PC-9 (cell line): ENCODE measurements around the gene TAS2R42. TPM values are rescaled to one million over a fixed set of nuclear protein-coding genes. Genes with fewer than 3 reads are reported as not detected.

ENCODE experiments used
- BruUV-seq: library from RNA; stranded (reverse); fragments of 400-500 nt; replicated peaks from 2 replicates; lab custom pipeline; 2021; lab: Mats Ljungman, UMichigan
- CTCF ChIA-PET: fragments of 300-600 bp; sonication (Branson Sonifier 250); formaldehyde crosslinking; loops from one replicate; lab custom pipeline; 2022; ENCODE audit warnings: antibody characterized with exemption; lab: Charles Lee
- POLR2A ChIA-PET: fragments of 300-600 bp; sonication (Branson Sonifier 250); formaldehyde crosslinking; loops from one replicate; lab custom pipeline; 2022; ENCODE audit warnings: antibody characterized with exemption; ENCODE audit not compliant: unreplicated experiment; lab: Charles Lee
- DNase-seq, 2 experiments: peaks; one replicate each; pipeline versions ENCODE4 v3.0.0 to v3.0.0-alpha.2; 2015 to 2022; ENCODE audit warnings: mixed read lengths in 1 of 2
- H2AFZ ChIP-seq: fragments of 200-600 bp; sonication (generic); 2 replicates; pipeline ENCODE4 v1.8.1; 2017; ENCODE audit warnings: antibody characterized with exemption
- H3F3A ChIP-seq: fragments of 200-600 bp; sonication (generic); 2 replicates; pipeline ENCODE4 v1.8.1; 2017; ENCODE audit warnings: antibody characterized with exemption, mild to moderate bottlenecking, low read depth; ENCODE audit not compliant: insufficient read depth
- H3K27ac ChIP-seq: fragments of 200-600 bp; sonication (generic); 2 replicates; pipeline ENCODE4 v1.6.1; 2016; ENCODE audit warnings: mixed run types
- H3K27me3 ChIP-seq: fragments of 200-600 bp; sonication (generic); 2 replicates; pipeline ENCODE4 v1.6.1; 2016; ENCODE audit warnings: low read depth, mixed run types; ENCODE audit not compliant: insufficient read depth
- H3K36me3 ChIP-seq: fragments of 200-600 bp; sonication (generic); 2 replicates; pipeline ENCODE4 v1.6.1; 2016; ENCODE audit warnings: low read depth, mixed run types
- H3K4me1 ChIP-seq: fragments of 200-600 bp; sonication (generic); replicated peaks from 2 replicates; pipeline ENCODE4 v1.6.1; 2016; ENCODE audit warnings: mixed run types; ENCODE audit not compliant: insufficient read depth
- H3K4me2 ChIP-seq: fragments of 200-600 bp; sonication (generic); 2 replicates; pipeline ENCODE4 v1.6.1; 2017; ENCODE audit warnings: mixed run types
- H3K4me3 ChIP-seq: fragments of 200-600 bp; sonication (generic); 2 replicates; pipeline ENCODE4 v1.6.1; 2016; ENCODE audit warnings: mixed run types
- H3K79me2 ChIP-seq: fragments of 200-600 bp; sonication (generic); 2 replicates; pipeline ENCODE4 v1.6.1; 2017; ENCODE audit warnings: low read depth, mixed run types
- H3K9me2 ChIP-seq: fragments of 200-600 bp; sonication (generic); 2 replicates; pipeline ENCODE4 v1.8.1; 2017; ENCODE audit warnings: mild to moderate bottlenecking; ENCODE audit not compliant: insufficient read depth
- H3K9me3 ChIP-seq: fragments of 200-600 bp; sonication (generic); 2 replicates; pipeline ENCODE4 v1.8.1; 2016; ENCODE audit warnings: low read depth; ENCODE audit not compliant: insufficient read depth
- H4K20me1 ChIP-seq: fragments of 200-600 bp; sonication (generic); 2 replicates; pipeline ENCODE4 v1.8.1; 2017; ENCODE audit not compliant: insufficient read depth
- EZH2 ChIP-seq: fragments of 200-600 bp; sonication (generic); IDR thresholded peaks from 2 replicates; pipeline ENCODE4 v1.8.0; 2017; ENCODE audit warnings: antibody characterized with exemption, low read depth
- intact Hi-C: fragments of 100-400 bp; cut with micrococcal nuclease; formaldehyde crosslinking; loops from one replicate; pipeline ENCODE4 v1.10.0; 2022; ENCODE audit not compliant: unreplicated experiment
- total RNA-seq: library from RNA; stranded (reverse); gene quantifications from 2 replicates; pipeline ENCODE4 v1.2.3, GENCODE V29; 2021
- TF ChIP-seq, protein P1 (sequence below): fragments of 200-600 bp; sonication (generic); conservative IDR thresholded peaks from 2 replicates; pipeline ENCODE4 v1.6.1; 2017; ENCODE audit warnings: mixed run types, antibody characterized with exemption, mild to moderate bottlenecking, moderate library complexity

TAS2R42 gene
- total RNA-seq, 1 experiment from 2014 or later: not detected

DNA sequence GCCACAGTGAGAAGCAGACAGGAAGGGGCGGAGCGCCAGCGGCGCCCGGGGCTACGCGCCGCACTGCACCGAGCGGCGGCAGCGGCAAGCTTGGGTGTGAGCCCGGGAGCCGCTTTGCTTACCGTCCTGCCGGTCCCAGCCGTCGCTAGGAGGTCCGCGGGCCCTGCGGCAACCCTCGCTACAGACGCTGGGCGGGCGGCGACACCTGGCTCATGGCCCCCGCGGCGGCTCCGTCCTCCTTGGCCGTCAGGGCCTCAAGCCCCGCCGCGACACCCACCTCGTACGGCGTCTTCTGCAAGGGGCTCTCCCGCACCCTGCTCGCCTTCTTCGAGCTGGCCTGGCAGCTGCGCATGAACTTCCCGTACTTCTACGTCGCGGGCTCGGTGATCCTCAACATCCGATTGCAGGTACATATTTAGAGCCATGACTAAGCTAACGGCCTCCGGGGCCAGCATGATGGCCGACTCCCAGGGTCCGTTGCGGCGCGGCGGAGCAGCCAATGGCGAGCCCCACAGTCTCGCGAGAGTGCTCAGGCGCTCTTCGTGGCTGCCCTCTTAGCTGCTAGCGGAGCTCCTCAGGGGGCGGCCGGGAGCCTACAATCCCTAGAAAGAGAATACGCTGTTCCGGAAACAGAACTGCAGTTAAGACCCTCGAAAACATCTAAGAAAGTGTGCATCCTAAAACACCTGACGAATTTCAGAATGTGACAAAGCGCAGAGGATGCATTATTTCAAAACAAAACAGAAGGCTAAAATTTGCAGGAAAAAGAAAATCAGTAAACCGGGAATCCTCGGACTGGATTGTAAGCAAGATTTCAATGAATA, 15.4 kb downstream of the TAS2R42 start, which contains the start of gene SMIM10L1:
TSS of gene SMIM10L1 (plus strand) at position 50 of the 824 bp plus-strand sequence. CDS start at position 213, 163 bp downstream.
- H3K27me3 ChIP-seq: no peaks in the 10 kb centered on the region
- ChIA-PET POLR2A (interaction anchor here (0.5 to 1.1 kb wide), 15 partner anchors 9 to 1880 kb away, joined by 3 to 9 read pairs (median 5); partner anchors contain the start of gene MAGOHB), CTCF (no interaction called here)
- TF ChIP-seq, protein P1, sequence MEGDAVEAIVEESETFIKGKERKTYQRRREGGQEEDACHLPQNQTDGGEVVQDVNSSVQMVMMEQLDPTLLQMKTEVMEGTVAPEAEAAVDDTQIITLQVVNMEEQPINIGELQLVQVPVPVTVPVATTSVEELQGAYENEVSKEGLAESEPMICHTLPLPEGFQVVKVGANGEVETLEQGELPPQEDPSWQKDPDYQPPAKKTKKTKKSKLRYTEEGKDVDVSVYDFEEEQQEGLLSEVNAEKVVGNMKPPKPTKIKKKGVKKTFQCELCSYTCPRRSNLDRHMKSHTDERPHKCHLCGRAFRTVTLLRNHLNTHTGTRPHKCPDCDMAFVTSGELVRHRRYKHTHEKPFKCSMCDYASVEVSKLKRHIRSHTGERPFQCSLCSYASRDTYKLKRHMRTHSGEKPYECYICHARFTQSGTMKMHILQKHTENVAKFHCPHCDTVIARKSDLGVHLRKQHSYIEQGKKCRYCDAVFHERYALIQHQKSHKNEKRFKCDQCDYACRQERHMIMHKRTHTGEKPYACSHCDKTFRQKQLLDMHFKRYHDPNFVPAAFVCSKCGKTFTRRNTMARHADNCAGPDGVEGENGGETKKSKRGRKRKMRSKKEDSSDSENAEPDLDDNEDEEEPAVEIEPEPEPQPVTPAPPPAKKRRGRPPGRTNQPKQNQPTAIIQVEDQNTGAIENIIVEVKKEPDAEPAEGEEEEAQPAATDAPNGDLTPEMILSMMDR: no peak
- no peak for TF ChIP-seq EZH2
- no peaks in the 10 kb centered on the region for H3F3A ChIP-seq
- peak within 1 kb of the TSS; percentile 91 for H2AFZ ChIP-seq
- intact Hi-C loops: no loop called here
- peak; percentile 79 to 88 for DNase-seq
- no peaks in the 10 kb centered on the region; the same call in 1 of the 2 replicates for H3K36me3 ChIP-seq
- peak within 1 kb of the TSS; percentile 73 for H3K27ac ChIP-seq
- peak within 1 kb of the TSS; percentile 99 for H3K4me2 ChIP-seq
- H3K9me2 ChIP-seq: no peaks in the 10 kb centered on the region
- BruUV-seq: TSS peak; percentile 35
- H3K9me3 ChIP-seq: no peaks in the 10 kb centered on the region
- H3K79me2 ChIP-seq: peaks cover 59% of the 10 kb centered on the region
- H3K4me1 ChIP-seq: peaks cover 8% of the 10 kb centered on the region; the same call in 1 of the 2 replicates
- peak within 1 kb of the TSS; percentile 75 for H3K4me3 ChIP-seq
- no peaks in the 10 kb centered on the region for H4K20me1 ChIP-seq

DNA sequence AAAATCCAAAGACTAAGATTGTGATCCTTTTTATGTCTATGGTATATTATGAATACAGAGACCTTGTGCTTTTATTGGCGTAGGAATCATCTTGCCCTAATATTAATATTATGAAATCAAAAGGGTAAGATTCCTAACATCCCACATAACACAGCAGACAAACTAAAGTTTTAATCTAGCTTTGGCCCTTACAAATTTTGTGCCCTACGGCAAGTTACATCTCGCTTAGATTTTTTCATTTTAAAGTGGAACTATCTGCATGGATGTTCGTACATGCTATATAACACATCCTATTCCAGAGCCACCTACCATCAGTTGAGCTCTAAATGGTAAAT, 16.0 kb downstream of the TAS2R42 start:
- Histone ChIP-seq H2AFZ (peak overlapping the region; percentile 91), H3K4me2 (peak overlapping the region; percentile 99), H3K27me3 (no peaks in the 10 kb centered on the region), H3K4me3 (peak overlapping the region; percentile 75), H3K4me1 (peaks cover 8% of the 10 kb centered on the region; the same call in 1 of the 2 replicates), H3K27ac (peak overlapping the region; percentile 73), H4K20me1 (no peaks in the 10 kb centered on the region), H3K36me3 (no peaks in the 10 kb centered on the region; the same call in 1 of the 2 replicates), H3K79me2 (peaks cover 59% of the 10 kb centered on the region), H3F3A (no peaks in the 10 kb centered on the region), H3K9me3 (no peaks in the 10 kb centered on the region), H3K9me2 (no peaks in the 10 kb centered on the region)
- TF ChIP-seq EZH2: no peak
- TF ChIP-seq, protein P1: no peak
- intact Hi-C loops: no loop called here
- DNase-seq: no peak
- POLR2A ChIA-PET: interaction anchor here (0.5 to 1.1 kb wide), 9 partner anchors 9 to 1880 kb away, joined by 3 to 8 read pairs (median 5); no protein-coding TSS in a partner anchor
- CTCF ChIA-PET: no interaction called here
- no TSS peak for BruUV-seq

DNA sequence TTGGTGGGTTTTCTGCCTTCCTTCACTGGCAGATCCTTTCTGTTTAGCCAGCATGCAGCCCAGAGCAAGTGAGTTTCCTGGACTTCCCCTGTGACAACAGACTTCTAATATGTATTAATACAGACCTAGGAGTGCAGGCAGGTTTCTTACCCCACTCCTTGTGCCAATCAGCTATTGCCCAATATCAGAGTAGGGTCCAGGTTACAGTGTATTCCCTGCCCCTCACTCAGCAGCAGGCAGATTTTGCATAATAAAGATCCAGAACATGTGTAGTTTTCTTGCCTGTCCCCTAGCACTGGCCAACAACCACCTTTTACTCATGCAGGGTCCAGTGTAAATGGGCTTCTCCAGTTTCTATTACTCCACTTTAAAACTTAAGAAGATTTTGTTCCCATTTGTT, 20.4 kb downstream of the TAS2R42 start:
- no peak for TF ChIP-seq EZH2
- TF ChIP-seq, protein P1: no peak
- Histone ChIP-seq H3K27me3 (no peaks in the 10 kb centered on the region), H3K9me3 (no peaks in the 10 kb centered on the region), H3F3A (no peaks in the 10 kb centered on the region), H3K4me2 (no peak overlapping the region), H2AFZ (no peak overlapping the region), H3K9me2 (no peaks in the 10 kb centered on the region), H3K27ac (no peak overlapping the region), H4K20me1 (no peaks in the 10 kb centered on the region), H3K4me1 (peaks cover 4% of the 10 kb centered on the region; the same call in 1 of the 2 replicates), H3K79me2 (peaks cover 38% of the 10 kb centered on the region), H3K4me3 (no peak overlapping the region), H3K36me3 (no peaks in the 10 kb centered on the region; the same call in 1 of the 2 replicates)
- ChIA-PET POLR2A (no interaction called here), CTCF (no interaction called here)
- DNase-seq: no peak
- intact Hi-C loops: no loop called here
- BruUV-seq: no TSS peak
